GM12878 (cell line): ENCODE results near the gene IVD.

ENCODE experiments used
- BHLHE40 ChIP-seq, 2 experiments: fragments of 450-650 bp in 1 of 2; IDR thresholded peaks; 2 replicates each; pipeline ENCODE4 v1.6.1; 2011 to 2017; ENCODE audit warnings: low read depth in 2 of 2, borderline replicate concordance in 1 of 2, improper control_type of control experiment in 1 of 2, low read length in 1 of 2, mild to moderate bottlenecking in 1 of 2
- CHD2 ChIP-seq: IDR thresholded peaks from 2 replicates; pipeline ENCODE4 v1.6.1; 2011; ENCODE audit warnings: low read depth, low read length, improper control_type of control experiment, borderline replicate concordance
- E4F1 ChIP-seq: fragments of 450-650 bp; IDR thresholded peaks from 2 replicates; pipeline ENCODE4 v1.6.1; 2018; ENCODE audit warnings: borderline replicate concordance, mild to moderate bottlenecking; ENCODE audit not compliant: partially characterized antibody

DNA sequence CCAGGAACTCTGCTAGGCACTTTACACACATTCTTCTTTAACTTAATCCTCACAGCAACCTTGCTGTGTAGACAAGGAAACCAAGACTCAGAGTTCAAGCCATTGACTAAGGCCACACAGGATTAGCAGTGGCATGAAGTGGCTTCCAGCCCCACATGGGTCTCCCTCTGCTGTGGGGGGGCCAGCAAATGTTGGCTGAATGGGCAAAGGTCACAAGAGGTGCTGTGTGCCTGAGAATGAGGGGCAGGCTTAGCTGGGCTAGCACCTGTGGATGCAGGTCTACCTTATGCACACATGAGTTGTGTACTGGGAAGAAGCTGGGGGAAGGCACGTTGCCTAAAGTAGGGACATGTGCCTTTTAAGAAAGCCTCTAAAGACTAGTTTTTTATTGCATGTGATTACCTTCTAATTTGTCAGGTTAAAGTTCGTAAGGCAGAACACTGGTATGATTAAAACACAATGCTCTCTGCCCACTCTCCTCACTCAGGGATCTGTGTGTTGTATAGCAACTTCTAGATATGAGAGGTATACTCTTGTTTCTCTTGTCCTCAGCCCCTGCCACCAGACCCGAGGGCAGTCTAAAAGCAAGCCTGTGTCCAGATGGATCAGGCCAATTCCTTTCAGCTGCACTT is 46.0 kb downstream of the IVD start:
- no peak for TF ChIP-seq BHLHE40 (IDR thresholded peaks at IDR 0.05; ENCODE audit: borderline replicate concordance in 1 of 2, low read depth in 2 of 2, low read length in 1 of 2)
- TF ChIP-seq E4F1: no peak
- TF ChIP-seq CHD2: no peak
